NCI-H2227 (cell line): ENCODE measurements around the gene TPCN2.
"Not testable (repeated sequence)": the region's sequence is repeated elsewhere in the genome, so short reads cannot be mapped to it uniquely, and the experiment has no call there.

Source experiments
- DNase-seq: peaks from one replicate; lab custom pipeline; 2025; ENCODE audit not compliant: unreplicated experiment; lab: John Stamatoyannopoulos, UW

Gene TPCN2

GRCh38 chr11:69073469-69073868 lies 24.7 kb downstream of the TPCN2 start:
- DNase-seq: no peak

- DNase-seq: no peak
Observed at GRCh38 chr11:69074375-69075140, 25.8 kb downstream of the TPCN2 start.

GRCh38 chr11:69075421-69076128 lies 26.8 kb downstream of the TPCN2 start:
- DNase-seq: no peak

- DNase-seq: no peak
Observed at GRCh38 chr11:69076129-69076791, 27.5 kb downstream of the TPCN2 start.

- DNase-seq: not testable (repeated sequence)
Observed at GRCh38 chr11:69076977-69077376, 28.2 kb downstream of the TPCN2 start.

GRCh38 chr11:69078508-69078907 lies 29.8 kb downstream of the TPCN2 start:
- no peak for DNase-seq

- no peak for DNase-seq
Observed at GRCh38 chr11:69078930-69079605, 30.3 kb downstream of the TPCN2 start.

- DNase-seq: no peak
Observed at GRCh38 chr11:69079661-69080256, 31.0 kb downstream of the TPCN2 start.

- DNase-seq: no peak
Observed at GRCh38 chr11:69080257-69080995, 31.7 kb downstream of the TPCN2 start.

- no peak for DNase-seq
Observed at GRCh38 chr11:69081180-69081579, 32.4 kb downstream of the TPCN2 start.

- no peak for DNase-seq
Observed at GRCh38 chr11:69083531-69084247, 35.0 kb downstream of the TPCN2 start.

GRCh38 chr11:69084371-69084770 lies 35.6 kb downstream of the TPCN2 start:
- no peak for DNase-seq

GRCh38 chr11:69085490-69086095 lies 36.9 kb downstream of the TPCN2 start:
- no peak for DNase-seq

- DNase-seq: no peak
Observed at GRCh38 chr11:69086152-69087132, 37.7 kb downstream of the TPCN2 start.

GRCh38 chr11:69087133-69087524 lies 38.4 kb downstream of the TPCN2 start:
- DNase-seq: no peak

- DNase-seq: no peak
Observed at GRCh38 chr11:69087811-69088210, 39.1 kb downstream of the TPCN2 start.

- peak; percentile 88 for DNase-seq
Observed at GRCh38 chr11:69088676-69089146, 40.0 kb downstream of the TPCN2 start.

GRCh38 chr11:69089258-69089657 lies 40.5 kb downstream of the TPCN2 start:
- no peak for DNase-seq
